ENCODE results near the gene OR1N2. TPM values are rescaled to one million over a fixed set of nuclear protein-coding genes. Genes with fewer than 3 reads are reported as not detected.
"Not testable (repeated sequence)": the region's sequence is repeated elsewhere in the genome, so short reads cannot be mapped to it uniquely, and the experiment has no call there.

OR1N2 gene, protein sequence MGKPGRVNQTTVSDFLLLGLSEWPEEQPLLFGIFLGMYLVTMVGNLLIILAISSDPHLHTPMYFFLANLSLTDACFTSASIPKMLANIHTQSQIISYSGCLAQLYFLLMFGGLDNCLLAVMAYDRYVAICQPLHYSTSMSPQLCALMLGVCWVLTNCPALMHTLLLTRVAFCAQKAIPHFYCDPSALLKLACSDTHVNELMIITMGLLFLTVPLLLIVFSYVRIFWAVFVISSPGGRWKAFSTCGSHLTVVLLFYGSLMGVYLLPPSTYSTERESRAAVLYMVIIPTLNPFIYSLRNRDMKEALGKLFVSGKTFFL
- not detected in 2 replicates for total RNA-seq (2014; rRNA removed; shearing (Covaris generic))

DNA sequence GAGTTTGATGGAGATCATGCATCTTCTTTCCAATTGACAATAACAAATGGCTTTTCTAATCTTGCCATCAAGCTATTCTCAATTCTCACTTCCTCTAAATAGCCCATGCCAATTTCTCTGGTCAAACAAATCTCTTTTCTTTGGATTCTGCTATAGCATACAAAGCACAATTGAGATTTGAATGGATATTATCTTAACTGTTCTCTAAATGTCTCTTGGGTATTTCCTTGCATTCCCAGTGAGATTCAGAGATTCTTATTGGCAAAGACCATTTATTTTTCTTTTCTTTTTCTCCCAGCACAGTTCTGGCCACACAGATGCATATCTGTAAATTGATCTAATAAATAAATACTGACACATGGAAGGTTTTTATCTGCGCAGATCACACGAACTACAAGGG lies at the start of gene OR1N2:
OR1N2 (plus strand) TSS at position 301 of the 400 bp plus-strand sequence. CDS start 100 bp downstream, outside the sequence.
- Histone ChIP-seq H3K27me3 (ENCODE audit: control insufficient read depth, insufficient read depth, low read length) (no peaks in the 10 kb centered on the region), H3K4me3 (ENCODE audit: insufficient read depth, low read depth, low read length) (no peak within 1 kb of the TSS), H3K36me3 (replicated peaks; ENCODE audit: control insufficient read depth, insufficient read depth, low read length) (no peaks in the 10 kb centered on the region)
- no peak for DNase-seq

GRCh38 chr9:122506964-122507363 lies 45.9 kb upstream of the OR1N2 start:
- no peak overlapping the region for H3K4me3 ChIP-seq (ENCODE audit: insufficient read depth, low read depth, low read length)
- no peaks in the 10 kb centered on the region; the same call in 1 of the 2 replicates for H3K27me3 ChIP-seq (ENCODE audit: control insufficient read depth, insufficient read depth, low read length)
- H3K36me3 ChIP-seq (replicated peaks; ENCODE audit: control insufficient read depth, insufficient read depth, low read length) = no peaks in the 10 kb centered on the region
- DNase-seq = no peak

DNA sequence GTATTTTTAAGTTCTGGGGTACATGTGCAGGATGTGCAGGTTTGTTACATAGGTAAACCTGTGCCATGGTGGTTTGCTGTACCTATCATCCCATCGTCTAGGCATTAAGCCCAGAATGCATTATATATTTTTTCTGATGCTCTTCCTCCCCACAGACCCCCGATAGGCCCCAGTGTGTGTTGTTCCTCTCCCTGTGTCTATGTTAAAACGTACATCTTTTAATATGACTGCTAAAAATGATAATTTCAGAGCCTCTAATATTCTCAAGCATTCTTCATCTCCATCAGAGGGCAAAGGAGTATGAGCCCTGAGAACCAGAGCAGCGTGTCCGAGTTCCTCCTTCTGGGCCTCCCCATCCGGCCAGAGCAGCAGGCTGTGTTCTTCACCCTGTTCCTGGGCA lies 42.4 kb upstream of the OR1N2 start, which contains the start of gene OR1J2:
OR1J2 (plus strand) TSS at position 301 of the 400 bp plus-strand sequence; CDS start at position 301, 0 bp downstream.
- DNase-seq = no peak
- H3K27me3 ChIP-seq (ENCODE audit: control insufficient read depth, insufficient read depth, low read length) = no peaks in the 10 kb centered on the region; the same call in 1 of the 2 replicates
- H3K36me3 ChIP-seq (replicated peaks; ENCODE audit: control insufficient read depth, insufficient read depth, low read length) = no peaks in the 10 kb centered on the region
- H3K4me3 ChIP-seq (ENCODE audit: insufficient read depth, low read depth, low read length) = no peak within 1 kb of the TSS

DNA sequence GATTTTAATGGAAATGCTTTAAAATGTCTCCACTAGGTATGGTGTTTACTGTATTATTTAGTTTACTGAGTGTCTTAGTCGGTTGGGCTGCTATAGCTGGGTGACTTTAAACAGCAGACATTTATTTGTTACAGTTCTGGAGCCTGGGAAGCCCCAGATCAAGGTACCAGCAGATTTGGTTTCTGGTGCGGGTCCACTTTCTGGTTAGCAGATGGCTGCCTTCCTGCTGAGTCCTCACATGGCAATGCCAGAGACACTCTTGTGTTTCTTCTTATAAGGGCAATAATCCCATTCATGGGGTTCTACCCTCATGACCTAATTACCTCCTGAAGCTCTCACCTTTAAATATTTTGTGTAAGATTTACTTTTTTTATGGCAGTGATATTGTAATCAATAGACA lies 34.7 kb upstream of the OR1N2 start:
- Histone ChIP-seq H3K36me3 (replicated peaks; ENCODE audit: control insufficient read depth, insufficient read depth, low read length) (no peaks in the 10 kb centered on the region), H3K27me3 (ENCODE audit: control insufficient read depth, insufficient read depth, low read length) (peaks cover 4% of the 10 kb centered on the region; the same call in 1 of the 2 replicates), H3K4me3 (ENCODE audit: insufficient read depth, low read depth, low read length) (no peak overlapping the region)
- no peak for DNase-seq

- Histone ChIP-seq H3K27me3 (ENCODE audit: control insufficient read depth, insufficient read depth, low read length) (peaks cover 4% of the 10 kb centered on the region; the same call in 1 of the 2 replicates), H3K4me3 (ENCODE audit: insufficient read depth, low read depth, low read length) (no peak within 1 kb of the TSS), H3K36me3 (replicated peaks; ENCODE audit: control insufficient read depth, insufficient read depth, low read length) (no peaks in the 10 kb centered on the region)
- DNase-seq = no peak
Measured at GRCh38 chr9:122518841-122519240, 34.1 kb upstream of the OR1N2 start, which contains the start of gene OR1J4. TSS of gene OR1J4 (plus strand) at chr9:122519141. CDS start at chr9:122519141, 0 bp downstream.

DNA sequence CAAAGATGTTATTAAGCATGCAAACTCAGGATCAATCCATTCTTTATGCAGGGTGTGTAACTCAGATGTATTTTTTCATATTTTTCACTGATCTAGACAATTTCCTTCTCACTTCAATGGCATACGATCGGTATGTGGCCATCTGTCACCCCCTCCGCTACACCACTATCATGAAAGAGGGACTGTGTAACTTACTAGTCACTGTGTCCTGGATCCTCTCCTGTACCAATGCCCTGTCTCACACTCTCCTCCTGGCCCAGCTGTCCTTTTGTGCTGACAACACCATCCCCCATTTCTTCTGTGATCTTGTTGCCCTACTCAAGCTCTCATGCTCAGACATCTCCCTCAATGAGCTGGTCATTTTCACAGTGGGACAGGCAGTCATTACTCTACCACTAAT lies 33.5 kb upstream of the OR1N2 start:
- DNase-seq = no peak
- Histone ChIP-seq H3K36me3 (replicated peaks; ENCODE audit: control insufficient read depth, insufficient read depth, low read length) (no peaks in the 10 kb centered on the region), H3K27me3 (ENCODE audit: control insufficient read depth, insufficient read depth, low read length) (peaks cover 4% of the 10 kb centered on the region; the same call in 1 of the 2 replicates), H3K4me3 (ENCODE audit: insufficient read depth, low read depth, low read length) (no peak overlapping the region)

GRCh38 chr9:122526602-122527001 lies 26.3 kb upstream of the OR1N2 start:
- no peak overlapping the region for H3K4me3 ChIP-seq (ENCODE audit: insufficient read depth, low read depth, low read length)

DNA sequence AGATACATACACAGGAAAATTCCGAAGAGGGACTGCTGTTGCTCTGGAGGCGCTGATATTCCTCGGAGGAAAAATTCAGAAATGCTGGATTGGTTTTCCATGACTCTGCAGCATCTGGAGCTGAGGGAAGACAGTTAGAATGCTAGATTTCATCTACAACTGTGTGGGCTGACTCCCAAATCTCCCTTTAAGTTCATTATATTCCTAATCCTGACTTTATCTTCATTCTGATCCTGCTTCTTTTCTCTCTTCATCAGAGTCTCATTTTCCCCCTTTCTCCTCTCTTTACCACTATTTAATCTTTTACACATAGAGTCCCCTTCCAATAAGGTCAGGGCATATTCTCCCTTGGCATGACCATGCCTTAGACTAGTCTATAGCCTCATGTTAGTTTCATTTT lies 25.7 kb upstream of the OR1N2 start, which contains the start of gene OR1N1:
OR1N1 (minus strand) TSS at position 101 of the 400 bp plus-strand sequence; CDS start at position 101, 0 bp downstream.
- Histone ChIP-seq H3K27me3 (ENCODE audit: control insufficient read depth, insufficient read depth, low read length) (no peaks in the 10 kb centered on the region), H3K36me3 (replicated peaks; ENCODE audit: control insufficient read depth, insufficient read depth, low read length) (no peaks in the 10 kb centered on the region), H3K4me3 (ENCODE audit: insufficient read depth, low read depth, low read length) (no peak within 1 kb of the TSS)
- no peak for DNase-seq

More at GRCh38 chr9:122526602-122527001, 26.3 kb upstream of the OR1N2 start:
- Histone ChIP-seq H3K36me3 (replicated peaks; ENCODE audit: control insufficient read depth, insufficient read depth, low read length) (no peaks in the 10 kb centered on the region), H3K27me3 (ENCODE audit: control insufficient read depth, insufficient read depth, low read length) (no peaks in the 10 kb centered on the region)
- no peak for DNase-seq

- not testable (repeated sequence) for H3K36me3 ChIP-seq (replicated peaks; ENCODE audit: control insufficient read depth, insufficient read depth, low read length); H3K27me3 ChIP-seq (ENCODE audit: control insufficient read depth, insufficient read depth, low read length); DNase-seq; H3K4me3 ChIP-seq (ENCODE audit: insufficient read depth, low read depth, low read length)
Measured at GRCh38 chr9:122531157-122531556, 21.8 kb upstream of the OR1N2 start.

DNA sequence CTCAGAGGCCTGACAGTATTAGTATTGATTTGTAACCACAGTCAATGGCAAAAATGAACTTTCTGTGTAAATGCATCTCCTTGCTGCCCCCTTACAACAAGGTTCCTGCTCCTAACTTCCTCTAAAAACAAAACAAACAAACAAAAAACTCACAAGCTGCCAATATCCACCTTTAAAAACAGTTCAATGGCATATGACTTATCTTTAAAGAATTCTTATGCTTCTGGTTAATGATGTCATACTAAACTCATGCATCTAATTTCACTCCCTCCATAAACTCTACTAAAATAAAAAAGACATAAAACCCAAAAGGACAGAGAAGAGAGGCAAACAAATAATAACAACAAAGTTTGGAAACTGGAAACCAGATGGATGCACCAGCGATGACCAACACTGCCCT lies 16.8 kb upstream of the OR1N2 start:
- Histone ChIP-seq H3K4me3 (ENCODE audit: insufficient read depth, low read depth, low read length) (no peak overlapping the region), H3K36me3 (replicated peaks; ENCODE audit: control insufficient read depth, insufficient read depth, low read length) (no peaks in the 10 kb centered on the region), H3K27me3 (ENCODE audit: control insufficient read depth, insufficient read depth, low read length) (no peaks in the 10 kb centered on the region)
- DNase-seq = no peak

GRCh38 chr9:122537066-122537465 lies 15.8 kb upstream of the OR1N2 start:
- not testable (repeated sequence) for H3K27me3 ChIP-seq (ENCODE audit: control insufficient read depth, insufficient read depth, low read length); DNase-seq; H3K36me3 ChIP-seq (replicated peaks; ENCODE audit: control insufficient read depth, insufficient read depth, low read length); H3K4me3 ChIP-seq (ENCODE audit: insufficient read depth, low read depth, low read length)

DNA sequence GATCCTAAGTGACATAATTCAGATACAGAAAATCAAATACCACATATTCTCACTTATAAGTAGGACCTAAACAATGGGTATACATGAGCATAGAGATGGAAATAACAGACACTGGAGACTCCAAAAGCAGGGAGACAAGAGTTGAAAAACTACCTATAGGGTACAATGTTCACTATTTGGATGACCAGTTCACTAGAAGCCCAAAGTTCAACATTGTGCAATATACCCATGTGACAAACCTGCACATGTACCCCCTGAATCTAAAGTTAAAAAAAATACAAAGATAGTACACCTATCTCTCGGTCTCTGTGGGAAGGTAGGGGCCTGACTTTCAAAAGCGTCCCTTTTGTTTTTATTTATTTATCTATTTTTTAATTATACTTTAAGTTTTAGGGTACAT lies 14.2 kb upstream of the OR1N2 start:
- Histone ChIP-seq H3K36me3 (replicated peaks; ENCODE audit: control insufficient read depth, insufficient read depth, low read length) (no peaks in the 10 kb centered on the region), H3K27me3 (ENCODE audit: control insufficient read depth, insufficient read depth, low read length) (no peaks in the 10 kb centered on the region), H3K4me3 (ENCODE audit: insufficient read depth, low read depth, low read length) (no peak overlapping the region)
- no peak for DNase-seq

- Histone ChIP-seq H3K36me3 (replicated peaks; ENCODE audit: control insufficient read depth, insufficient read depth, low read length) (no peaks in the 10 kb centered on the region), H3K27me3 (ENCODE audit: control insufficient read depth, insufficient read depth, low read length) (no peaks in the 10 kb centered on the region), H3K4me3 (ENCODE audit: insufficient read depth, low read depth, low read length) (no peak overlapping the region)
- no peak for DNase-seq
Measured at GRCh38 chr9:122546196-122546595, 6.7 kb upstream of the OR1N2 start.

DNA sequence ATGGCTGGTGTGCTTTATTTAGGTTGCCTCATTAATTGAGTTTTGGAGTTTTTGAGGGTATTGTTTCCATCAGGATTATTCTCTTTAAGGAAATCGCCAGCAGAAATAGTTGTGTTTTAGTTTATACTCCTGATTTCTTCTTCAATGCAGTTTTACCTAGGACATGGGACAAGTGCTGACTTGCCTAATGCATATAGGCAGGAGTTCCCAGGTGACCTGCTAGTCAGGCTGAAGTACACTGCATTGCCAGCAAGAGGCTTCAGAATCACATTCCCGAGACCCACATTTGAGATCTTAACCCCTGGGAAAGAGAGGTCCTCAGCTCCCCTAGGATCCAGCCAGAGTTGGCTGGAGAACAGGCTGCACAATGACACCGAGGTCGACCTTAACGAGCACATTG lies 1.5 kb upstream of the OR1N2 start:
- Histone ChIP-seq H3K27me3 (ENCODE audit: control insufficient read depth, insufficient read depth, low read length) (no peaks in the 10 kb centered on the region), H3K4me3 (ENCODE audit: insufficient read depth, low read depth, low read length) (no peak overlapping the region), H3K36me3 (replicated peaks; ENCODE audit: control insufficient read depth, insufficient read depth, low read length) (no peaks in the 10 kb centered on the region)
- no peak for DNase-seq

GRCh38 chr9:122561446-122561845 lies 8.5 kb downstream of the OR1N2 start:
- DNase-seq = no peak
- H3K4me3 ChIP-seq (ENCODE audit: insufficient read depth, low read depth, low read length) = no peak overlapping the region
- H3K27me3 ChIP-seq (ENCODE audit: control insufficient read depth, insufficient read depth, low read length) = peaks cover 1% of the 10 kb centered on the region; the same call in 1 of the 2 replicates
- no peaks in the 10 kb centered on the region for H3K36me3 ChIP-seq (replicated peaks; ENCODE audit: control insufficient read depth, insufficient read depth, low read length)
